Upper lobe of left lung (tissue), 6 donors: ENCODE data around the gene MEIS1. TPM values are rescaled to one million over a fixed set of nuclear protein-coding genes. Genes with fewer than 3 reads are reported as not detected.

Experiments used
- ATAC-seq, 2 donors: fragments of 200-7000 bp; cut with Tn5 transposase; one replicate each; pipeline ENCODE4 v1.9.1; 2022; ENCODE audit warnings: mild to moderate bottlenecking in 2 of 2, moderate library complexity in 2 of 2; ENCODE audit not compliant: low FRiP score in 2 of 2
- DNase-seq, 2 donors: peaks; one replicate each; pipeline ENCODE4 v3.0.0-alpha.2; 2019 to 2020
- H3K27ac ChIP-seq, 4 donors: fragments of 200-600 bp; sonication (generic); one replicate each; pipeline ENCODE4 v1.5.1; 2016 to 2019
- H3K27me3 ChIP-seq, 4 donors: fragments of 200-600 bp; sonication (generic); one replicate each; pipeline ENCODE4 v1.5.1; 2017 to 2019
- H3K36me3 ChIP-seq, 4 donors: fragments of 200-600 bp; sonication (generic); one replicate each; pipeline ENCODE4 v1.5.1; 2016 to 2019
- H3K4me1 ChIP-seq, 4 donors: fragments of 200-600 bp; sonication (generic); one replicate each; pipeline ENCODE4 v1.5.1; 2018 to 2019
- H3K4me3 ChIP-seq, 4 donors: fragments of 200-600 bp; sonication (generic); one replicate each; pipeline ENCODE4 v1.5.1; 2017 to 2019; ENCODE audit warnings: mild to moderate bottlenecking in 2 of 4, moderate library complexity in 1 of 4
- H3K9me3 ChIP-seq, 4 donors: fragments of 200-600 bp; sonication (generic); one replicate each; pipeline ENCODE4 v1.5.1; 2018 to 2019
- EP300 ChIP-seq, 4 donors: sonication (generic); formaldehyde crosslinking; IDR thresholded peaks; one replicate each; pipeline ENCODE4 v1.5.1; 2017; ENCODE audit warnings: antibody characterized with exemption in 4 of 4, control low read depth in 2 of 4
- POLR2A ChIP-seq, 4 donors: fragments of 450-650 bp; IDR thresholded peaks; one replicate each; pipeline ENCODE4 v1.5.1; 2016 to 2017; ENCODE audit warnings: antibody characterized with exemption in 4 of 4, mild to moderate bottlenecking in 2 of 4
- POLR2AphosphoS5 ChIP-seq, 2 donors: sonication (generic); formaldehyde crosslinking; IDR thresholded peaks; one replicate each; pipeline ENCODE4 v1.5.1; 2017; ENCODE audit warnings: antibody characterized with exemption in 2 of 2
- WGBS, 2 donors: methylation state at CpG; one replicate each; pipeline ENCODE4 v1.1.5; 2017 to 2018; 5-methylcytosine and 5-hydroxymethylcytosine counted together
- total RNA-seq, 6 donors: library from RNA; depleted of rRNA in 4 of 6; stranded (reverse); fragments of >200 nt in 4 of 6; gene quantifications; one replicate each; pipeline versions ENCODE4 v1.1.0 to v1.2.1, GENCODE V29; 2016 to 2021
- TF ChIP-seq, protein P1 (sequence below), 6 experiments: fragments of 450-650 bp in 4 of 6; fragments of 200-600 bp in 2 of 6; sonication (generic) in 2 of 6; IDR thresholded peaks; one replicate each; pipeline ENCODE4 v1.5.1; 2016 to 2019; ENCODE audit warnings: antibody characterized with exemption in 6 of 6
- donor health status: DM: no; HTN: no; CAD: no; lungs with moderate emphysema.
- donor health status: DM: no; HTN: yes; CAD: no; lungs with severe emphysema.

The MEIS1 gene
- total RNA-seq, 6 donors from 2014 or later: 23.1 to 43.9 (median 30.0) TPM

DNA sequence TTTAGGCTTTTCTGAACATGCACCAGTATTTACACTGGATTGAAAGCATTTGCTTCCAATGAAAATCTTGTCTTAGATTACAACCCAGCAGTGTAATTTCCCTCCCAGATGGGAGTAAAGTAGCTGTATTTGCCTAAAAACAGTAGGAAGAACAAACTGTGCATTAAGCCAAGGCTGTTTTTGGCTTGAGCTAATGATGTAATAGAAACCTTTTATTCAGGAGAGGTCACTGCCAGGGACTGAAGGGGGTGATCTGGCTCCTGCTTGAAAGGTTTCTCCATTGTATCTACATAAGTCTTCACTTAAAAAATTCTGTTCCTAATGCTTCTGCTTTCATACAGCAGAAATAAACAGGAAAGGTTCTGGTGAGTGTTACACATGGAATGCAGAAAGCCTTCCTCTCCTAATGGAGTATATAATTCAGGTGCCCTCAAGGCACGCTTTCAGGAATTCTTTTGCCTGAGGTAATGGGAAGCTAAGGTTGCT lies 74.4 kb downstream of the MEIS1 start:
- Histone ChIP-seq H3K4me3 (no peak overlapping the region), H3K4me1 (peaks cover 20 to 43% (median 30%) of the 10 kb centered on the region in 4 donors), H3K36me3 (no peaks in the 10 kb centered on the region), H3K9me3 (no peaks in the 10 kb centered on the region), H3K27ac (peak overlapping the region in 2 of 4 donors; percentile 18 to 54), H3K27me3 (no peaks in the 10 kb centered on the region)
- TF ChIP-seq POLR2A (IDR thresholded peaks at IDR 0.05) (no peak), EP300 (IDR thresholded peaks at IDR 0.05) (no peak), POLR2AphosphoS5 (IDR thresholded peaks at IDR 0.05) (no peak)
- TF ChIP-seq, protein P1, sequence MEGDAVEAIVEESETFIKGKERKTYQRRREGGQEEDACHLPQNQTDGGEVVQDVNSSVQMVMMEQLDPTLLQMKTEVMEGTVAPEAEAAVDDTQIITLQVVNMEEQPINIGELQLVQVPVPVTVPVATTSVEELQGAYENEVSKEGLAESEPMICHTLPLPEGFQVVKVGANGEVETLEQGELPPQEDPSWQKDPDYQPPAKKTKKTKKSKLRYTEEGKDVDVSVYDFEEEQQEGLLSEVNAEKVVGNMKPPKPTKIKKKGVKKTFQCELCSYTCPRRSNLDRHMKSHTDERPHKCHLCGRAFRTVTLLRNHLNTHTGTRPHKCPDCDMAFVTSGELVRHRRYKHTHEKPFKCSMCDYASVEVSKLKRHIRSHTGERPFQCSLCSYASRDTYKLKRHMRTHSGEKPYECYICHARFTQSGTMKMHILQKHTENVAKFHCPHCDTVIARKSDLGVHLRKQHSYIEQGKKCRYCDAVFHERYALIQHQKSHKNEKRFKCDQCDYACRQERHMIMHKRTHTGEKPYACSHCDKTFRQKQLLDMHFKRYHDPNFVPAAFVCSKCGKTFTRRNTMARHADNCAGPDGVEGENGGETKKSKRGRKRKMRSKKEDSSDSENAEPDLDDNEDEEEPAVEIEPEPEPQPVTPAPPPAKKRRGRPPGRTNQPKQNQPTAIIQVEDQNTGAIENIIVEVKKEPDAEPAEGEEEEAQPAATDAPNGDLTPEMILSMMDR (IDR thresholded peaks at IDR 0.05): no peak
- DNase-seq (no peak), ATAC-seq (no peak)
- 50 to 61% methylated on average over 1 of the region's 1 CpG for WGBS, 2 donors

DNA sequence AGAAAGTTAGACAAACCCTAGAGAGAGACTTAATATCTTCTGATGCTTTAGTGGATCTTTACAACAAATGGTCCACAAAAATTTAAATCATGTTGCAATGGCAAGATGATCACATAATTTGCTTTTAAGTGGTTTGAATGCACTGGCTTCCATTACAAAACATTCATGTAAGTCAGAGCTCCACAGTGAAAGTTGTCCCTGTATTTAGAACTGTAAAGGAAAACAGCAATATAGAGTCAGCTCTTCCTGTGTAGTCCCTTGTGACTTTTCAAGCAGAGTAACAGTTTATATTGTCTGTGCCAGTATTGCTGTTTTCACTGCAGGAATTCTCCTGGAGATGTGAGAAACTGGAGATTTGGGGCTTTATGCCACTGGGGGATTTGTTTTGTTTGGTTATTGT lies 77.7 kb downstream of the MEIS1 start:
- Histone ChIP-seq H3K9me3 (no peaks in the 10 kb centered on the region), H3K4me3 (no peak overlapping the region), H3K36me3 (peaks cover 0 to 4% (median 0%) of the 10 kb centered on the region in 4 donors), H3K4me1 (peaks cover 17 to 30% (median 25%) of the 10 kb centered on the region in 4 donors), H3K27me3 (no peaks in the 10 kb centered on the region), H3K27ac (no peak overlapping the region)
- TF ChIP-seq EP300 (IDR thresholded peaks at IDR 0.05) (no peak), POLR2A (IDR thresholded peaks at IDR 0.05) (no peak), POLR2AphosphoS5 (IDR thresholded peaks at IDR 0.05) (no peak)
- TF ChIP-seq, protein P1 (IDR thresholded peaks at IDR 0.05): no peak
- DNase-seq: no peak
- ATAC-seq: no peak

DNA sequence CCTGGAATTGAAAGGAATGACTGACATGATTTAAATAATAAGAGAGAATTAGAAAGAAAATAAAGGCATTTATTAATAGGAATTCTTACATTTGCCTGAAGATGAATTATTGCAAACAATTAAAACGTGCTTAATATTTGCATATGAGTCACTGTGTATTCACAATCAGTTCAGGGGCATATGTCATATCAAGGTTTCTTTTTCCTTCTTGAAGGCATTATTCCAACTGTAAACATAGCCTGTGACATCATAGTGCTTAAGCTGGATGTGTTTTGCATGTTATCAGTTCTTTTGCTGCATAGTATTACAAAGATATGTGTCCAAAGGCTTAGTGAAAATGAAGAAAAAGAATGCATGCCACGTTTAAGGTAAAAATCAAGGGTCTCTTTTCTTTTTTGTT lies 80.8 kb downstream of the MEIS1 start:
- ATAC-seq: no peak
- peaks cover 0 to 10% (median 0%) of the 10 kb centered on the region in 4 donors for H3K36me3 ChIP-seq
- H3K4me1 ChIP-seq: peaks cover 0 to 11% (median 6%) of the 10 kb centered on the region in 4 donors
- H3K4me3 ChIP-seq: no peak overlapping the region
- no peak for DNase-seq
- TF ChIP-seq, protein P1 (IDR thresholded peaks at IDR 0.05): no peak
- TF ChIP-seq EP300 (IDR thresholded peaks at IDR 0.05) (no peak), POLR2AphosphoS5 (IDR thresholded peaks at IDR 0.05) (no peak), POLR2A (IDR thresholded peaks at IDR 0.05) (no peak)
- H3K27me3 ChIP-seq: no peaks in the 10 kb centered on the region
- H3K27ac ChIP-seq: no peak overlapping the region
- 33 to 39% methylated on average over 2 of the region's 2 CpGs for WGBS, 2 donors
- H3K9me3 ChIP-seq: no peaks in the 10 kb centered on the region

DNA sequence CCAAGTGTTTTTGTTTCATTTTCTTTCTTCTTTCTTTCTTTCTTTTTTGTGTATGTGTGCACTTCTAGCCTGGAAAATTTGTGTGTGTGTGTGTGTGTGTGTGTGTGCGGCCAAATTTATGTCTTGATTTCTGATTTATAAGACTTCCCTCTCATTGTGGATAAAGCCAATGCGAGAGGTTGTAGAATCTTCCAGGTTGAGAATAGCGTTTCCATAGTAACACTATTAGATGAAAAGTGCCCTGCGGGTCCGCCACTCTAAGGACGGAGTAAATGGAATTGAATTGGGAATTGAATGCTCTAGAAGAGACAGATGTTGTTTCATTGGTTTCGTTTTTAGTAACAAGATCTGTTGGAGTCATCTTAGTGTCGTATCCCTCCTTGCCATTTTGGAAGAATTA lies 81.6 kb downstream of the MEIS1 start:
- WGBS, 2 donors: 93% methylated on average over 8 of the region's 8 CpGs
- no peak for TF ChIP-seq EP300 (IDR thresholded peaks at IDR 0.05)
- TF ChIP-seq POLR2A (IDR thresholded peaks at IDR 0.05): no peak
- TF ChIP-seq, protein P1 (IDR thresholded peaks at IDR 0.05): no peak
- no peak for TF ChIP-seq POLR2AphosphoS5 (IDR thresholded peaks at IDR 0.05)

DNA sequence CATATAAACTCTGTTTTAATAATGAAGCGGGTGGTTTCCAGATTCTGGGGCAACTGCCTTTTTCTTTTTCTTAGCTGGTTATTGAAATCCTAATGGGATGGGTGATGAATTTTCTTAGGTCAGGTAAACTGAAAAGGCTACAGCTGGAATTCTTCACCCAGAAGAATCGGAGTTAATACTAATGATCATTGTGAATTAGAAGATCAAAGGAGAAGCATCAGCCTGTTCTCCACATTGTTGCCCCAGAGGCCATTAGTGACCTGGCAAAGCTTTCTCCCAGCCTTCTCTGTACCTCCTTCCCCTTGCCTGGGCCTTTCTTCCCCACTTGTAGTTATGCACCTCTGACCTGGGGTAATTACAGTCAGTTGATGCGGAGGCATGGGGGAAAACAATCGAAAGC lies 82.8 kb downstream of the MEIS1 start:
- Histone ChIP-seq H3K27me3 (no peaks in the 10 kb centered on the region), H3K36me3 (peaks cover 0 to 10% (median 0%) of the 10 kb centered on the region in 4 donors), H3K9me3 (no peaks in the 10 kb centered on the region), H3K4me1 (peaks cover 0 to 18% (median 10%) of the 10 kb centered on the region in 4 donors), H3K4me3 (no peak overlapping the region), H3K27ac (no peak overlapping the region)
- 93 to 94% methylated on average over 4 of the region's 4 CpGs for WGBS, 2 donors
- no peak for DNase-seq
- ATAC-seq: no peak
- TF ChIP-seq POLR2AphosphoS5 (IDR thresholded peaks at IDR 0.05) (no peak), EP300 (IDR thresholded peaks at IDR 0.05) (no peak), POLR2A (IDR thresholded peaks at IDR 0.05) (no peak)
- TF ChIP-seq, protein P1 (IDR thresholded peaks at IDR 0.05): no peak

More for the DNA sequence above, 81.6 kb downstream of the MEIS1 start:
- Histone ChIP-seq H3K9me3 (no peaks in the 10 kb centered on the region), H3K27me3 (no peaks in the 10 kb centered on the region), H3K27ac (no peak overlapping the region), H3K36me3 (peaks cover 0 to 10% (median 0%) of the 10 kb centered on the region in 4 donors), H3K4me3 (no peak overlapping the region), H3K4me1 (peaks cover 0 to 11% (median 6%) of the 10 kb centered on the region in 4 donors)
- ATAC-seq: no peak
- DNase-seq: no peak
